ENCODE results near the gene FAM98A. TPM values are rescaled to one million over a fixed set of nuclear protein-coding genes. Genes with fewer than 3 reads are reported as not detected.

The FAM98A gene
- total RNA-seq, 2 experiments from 2014 or later, result 33.4 to 33.9 TPM

DNA sequence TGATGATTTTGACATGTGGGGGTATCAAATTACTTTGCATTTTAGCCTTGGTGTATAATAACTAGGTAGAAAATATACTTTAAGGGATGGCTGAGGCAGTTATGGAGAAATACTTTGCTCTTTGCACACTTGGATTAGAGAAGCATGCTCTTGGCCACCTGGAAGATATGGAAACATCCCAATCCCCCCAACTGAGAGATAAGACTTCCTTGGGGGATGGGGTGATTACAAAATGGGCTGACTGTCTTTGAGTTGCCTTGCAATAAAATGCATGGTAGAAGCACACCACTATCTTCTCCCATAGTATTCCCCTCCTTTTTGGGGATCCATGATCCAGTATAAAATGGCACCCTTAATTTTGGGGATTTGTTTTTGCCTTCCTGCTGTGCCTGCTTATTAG, 15.1 kb upstream of the FAM98A start:
- no peak overlapping the region for H3K27ac Mint-ChIP-seq
- no peaks in the 10 kb centered on the region for H3K27me3 Mint-ChIP-seq (ENCODE audit: low read depth)
- no peak overlapping the region for H3K4me3 Mint-ChIP-seq
- H3K36me3 Mint-ChIP-seq (ENCODE audit: low read depth), result no peaks in the 10 kb centered on the region
- H3K9me3 Mint-ChIP-seq (ENCODE audit: insufficient read depth), result peaks cover 30% of the 10 kb centered on the region
- no peaks in the 10 kb centered on the region for H3K4me1 Mint-ChIP-seq (ENCODE audit: low read depth)
- ChIA-PET CTCF (no interaction called here), POLR2A (no interaction called here)
- ATAC-seq (no peak), DNase-seq (no peak)

DNA sequence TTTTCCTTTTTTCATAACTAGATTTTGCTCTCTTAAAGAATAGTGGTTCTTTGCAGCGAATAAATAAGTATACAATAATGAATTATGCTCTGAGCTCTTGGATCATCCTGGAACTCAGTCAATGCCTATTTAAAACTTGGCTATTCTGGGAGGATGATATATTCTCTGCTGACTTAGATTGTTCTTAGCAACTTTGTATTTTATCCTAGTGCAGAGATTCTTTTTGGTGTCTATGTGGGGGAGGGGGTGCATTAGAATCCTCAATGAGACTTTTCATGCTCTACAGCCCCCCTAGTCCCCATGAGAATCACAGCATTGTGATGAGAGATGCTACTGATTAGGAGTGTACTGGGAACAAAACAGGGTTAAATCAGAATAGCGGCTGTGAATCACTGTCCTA, 8.8 kb upstream of the FAM98A start:
- DNase-seq (no peak), ATAC-seq (no peak)
- POLR2A ChIA-PET, result no interaction called here
- Mint-ChIP-seq H3K4me3 (no peak overlapping the region), H3K27me3 (ENCODE audit: low read depth) (no peaks in the 10 kb centered on the region), H3K4me1 (ENCODE audit: low read depth) (no peaks in the 10 kb centered on the region), H3K36me3 (ENCODE audit: low read depth) (no peaks in the 10 kb centered on the region), H3K27ac (no peak overlapping the region), H3K9me3 (ENCODE audit: insufficient read depth) (no peaks in the 10 kb centered on the region)
- CTCF ChIA-PET, result interaction anchor here (1.1 kb wide), 1 partner anchor 8 kb away, joined by 3 read pairs; no protein-coding TSS in a partner anchor

DNA sequence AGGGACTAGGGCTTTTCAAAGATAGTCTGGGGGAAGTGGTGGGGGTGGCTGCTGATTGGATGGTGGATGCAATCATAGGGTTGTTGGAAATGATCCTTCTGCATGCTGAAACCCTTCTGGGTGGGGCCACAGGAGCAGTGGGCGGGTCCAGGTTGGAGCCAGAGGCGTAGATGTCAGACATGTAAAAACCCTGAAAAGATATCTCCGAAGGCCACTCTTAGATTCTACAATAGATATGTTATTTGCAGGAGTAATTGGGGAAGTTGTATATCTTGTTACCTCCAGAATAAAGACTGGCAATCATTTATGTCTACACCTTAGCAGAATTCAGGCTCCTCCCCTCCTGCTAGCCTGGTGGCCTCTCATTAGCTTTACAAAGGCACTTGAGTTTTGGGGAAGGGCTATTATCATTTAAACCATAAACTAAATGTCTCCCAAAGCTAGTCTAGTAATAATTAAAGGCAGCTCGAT, 8.2 kb upstream of the FAM98A start:
- no peak for ATAC-seq
- Mint-ChIP-seq H3K4me3 (no peak overlapping the region), H3K27ac (no peak overlapping the region), H3K27me3 (ENCODE audit: low read depth) (no peaks in the 10 kb centered on the region), H3K36me3 (ENCODE audit: low read depth) (no peaks in the 10 kb centered on the region), H3K9me3 (ENCODE audit: insufficient read depth) (no peaks in the 10 kb centered on the region), H3K4me1 (ENCODE audit: low read depth) (no peaks in the 10 kb centered on the region)
- POLR2A ChIA-PET, result interaction anchor here (0.6 kb wide), 1 partner anchor 185 kb away, joined by 4 read pairs; no protein-coding TSS in a partner anchor
- CTCF ChIA-PET, result no interaction called here
- no peak for DNase-seq

DNA sequence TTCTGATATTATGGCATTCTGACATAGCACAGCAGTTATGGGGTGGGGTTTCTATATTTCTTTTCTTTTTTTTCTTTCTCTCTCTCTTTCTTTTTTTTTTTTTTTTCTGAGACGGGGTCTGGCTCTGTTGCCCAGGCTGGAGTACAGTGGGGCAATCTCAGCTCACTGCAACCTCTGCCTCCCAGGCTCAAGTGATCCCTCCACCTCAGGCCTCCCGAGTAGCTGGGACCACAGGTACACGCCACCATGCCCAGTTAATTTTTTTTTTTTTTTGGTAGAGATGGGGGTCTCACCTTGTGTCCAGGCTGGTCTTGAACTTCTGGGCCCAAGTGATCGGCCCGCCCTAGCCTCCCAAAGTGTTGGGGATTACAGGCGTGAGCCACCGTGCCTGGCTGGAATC, 7.5 kb upstream of the FAM98A start:
- Mint-ChIP-seq H3K9me3 (ENCODE audit: insufficient read depth) (no peaks in the 10 kb centered on the region), H3K4me3 (no peak overlapping the region), H3K36me3 (ENCODE audit: low read depth) (no peaks in the 10 kb centered on the region), H3K4me1 (ENCODE audit: low read depth) (no peaks in the 10 kb centered on the region), H3K27me3 (ENCODE audit: low read depth) (no peaks in the 10 kb centered on the region), H3K27ac (no peak overlapping the region)
- ChIA-PET CTCF (no interaction called here), POLR2A (interaction anchor here (0.6 kb wide), 1 partner anchor 184 kb away, joined by 4 read pairs; no protein-coding TSS in a partner anchor)
- DNase-seq (no peak), ATAC-seq (no peak)

DNA sequence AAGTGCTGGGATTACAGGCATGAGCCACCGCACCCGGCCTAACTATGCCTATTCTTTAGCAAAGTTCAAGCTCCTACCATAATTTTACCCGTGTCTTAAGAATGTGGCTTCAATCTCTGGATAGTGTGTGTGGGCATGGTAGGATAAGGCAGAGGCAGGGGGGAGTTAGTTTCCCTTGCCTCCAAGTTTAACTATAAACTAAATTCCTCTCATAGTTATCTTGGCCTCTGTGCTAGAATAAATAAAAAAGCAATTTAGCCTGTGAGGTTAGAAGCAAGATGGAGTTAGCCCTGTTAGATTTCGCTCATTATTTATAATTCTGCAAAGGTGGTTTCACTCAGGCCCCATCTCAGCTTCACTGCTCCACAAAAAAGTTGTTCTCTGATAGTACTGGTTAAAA, 7.0 kb upstream of the FAM98A start:
- no peaks in the 10 kb centered on the region for H3K9me3 Mint-ChIP-seq (ENCODE audit: insufficient read depth)
- DNase-seq (no peak), ATAC-seq (no peak)
- H3K27me3 Mint-ChIP-seq (ENCODE audit: low read depth), result no peaks in the 10 kb centered on the region
- ChIA-PET POLR2A (no interaction called here), CTCF (no interaction called here)
- no peak overlapping the region for H3K4me3 Mint-ChIP-seq
- no peaks in the 10 kb centered on the region for H3K4me1 Mint-ChIP-seq (ENCODE audit: low read depth)
- no peaks in the 10 kb centered on the region for H3K36me3 Mint-ChIP-seq (ENCODE audit: low read depth)
- no peak overlapping the region for H3K27ac Mint-ChIP-seq

DNA sequence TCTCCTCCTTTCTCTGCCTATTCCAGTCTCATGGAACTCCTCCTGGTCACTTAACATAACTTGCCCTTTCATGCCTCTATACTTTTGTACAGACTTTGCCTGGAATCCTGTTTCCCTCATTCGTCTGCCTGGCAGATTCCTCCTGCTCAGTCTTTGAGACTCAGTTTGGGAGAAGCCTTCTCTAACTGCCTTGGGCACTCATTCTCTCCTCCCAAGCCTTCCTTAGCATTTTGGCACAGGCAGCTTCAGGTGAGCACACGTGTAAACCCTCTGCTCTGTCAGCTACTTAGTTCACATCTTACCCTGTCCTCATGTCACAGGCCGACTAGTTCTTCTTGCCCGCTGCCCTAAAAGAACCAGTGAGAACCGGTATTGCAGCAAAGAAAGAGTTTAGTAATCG, 6.0 kb upstream of the FAM98A start:
- Mint-ChIP-seq H3K4me1 (ENCODE audit: low read depth) (peaks cover under 1% of the 10 kb centered on the region), H3K9me3 (ENCODE audit: insufficient read depth) (no peaks in the 10 kb centered on the region), H3K27me3 (ENCODE audit: low read depth) (no peaks in the 10 kb centered on the region), H3K27ac (no peak overlapping the region), H3K36me3 (ENCODE audit: low read depth) (no peaks in the 10 kb centered on the region), H3K4me3 (no peak overlapping the region)
- POLR2A ChIA-PET, result no interaction called here
- DNase-seq (no peak), ATAC-seq (no peak)
- CTCF ChIA-PET, result interaction anchor here (1.1 kb wide), 1 partner anchor 22 kb away, joined by 3 read pairs; no protein-coding TSS in a partner anchor

DNA sequence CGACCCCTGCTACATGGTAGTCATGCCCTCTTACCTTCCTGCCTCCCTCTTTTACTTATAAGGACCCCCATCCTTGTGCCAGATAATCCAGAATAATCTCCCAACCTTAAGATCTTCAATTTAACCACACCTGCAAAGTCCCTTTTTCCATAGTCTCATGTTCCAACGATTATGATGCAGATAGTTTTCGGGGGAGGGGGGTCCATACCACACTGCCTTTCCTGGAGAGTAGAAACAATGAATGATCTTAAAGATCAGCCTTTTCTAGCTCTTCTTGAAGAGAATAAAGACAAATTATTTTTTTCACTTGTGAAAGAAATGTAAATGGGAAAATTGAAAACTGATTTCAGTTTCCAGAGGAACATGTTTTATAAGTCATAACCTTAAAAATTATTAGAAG, 4.3 kb upstream of the FAM98A start:
- H3K27ac Mint-ChIP-seq, result no peak overlapping the region
- DNase-seq, result no peak
- H3K9me3 Mint-ChIP-seq (ENCODE audit: insufficient read depth), result no peaks in the 10 kb centered on the region
- no peak for ATAC-seq
- CTCF ChIA-PET, result no interaction called here
- H3K4me3 Mint-ChIP-seq, result no peak overlapping the region
- POLR2A ChIA-PET, result no interaction called here
- peaks cover 2% of the 10 kb centered on the region for H3K36me3 Mint-ChIP-seq (ENCODE audit: low read depth)
- peaks cover 8% of the 10 kb centered on the region for H3K4me1 Mint-ChIP-seq (ENCODE audit: low read depth)
- no peaks in the 10 kb centered on the region for H3K27me3 Mint-ChIP-seq (ENCODE audit: low read depth)

DNA sequence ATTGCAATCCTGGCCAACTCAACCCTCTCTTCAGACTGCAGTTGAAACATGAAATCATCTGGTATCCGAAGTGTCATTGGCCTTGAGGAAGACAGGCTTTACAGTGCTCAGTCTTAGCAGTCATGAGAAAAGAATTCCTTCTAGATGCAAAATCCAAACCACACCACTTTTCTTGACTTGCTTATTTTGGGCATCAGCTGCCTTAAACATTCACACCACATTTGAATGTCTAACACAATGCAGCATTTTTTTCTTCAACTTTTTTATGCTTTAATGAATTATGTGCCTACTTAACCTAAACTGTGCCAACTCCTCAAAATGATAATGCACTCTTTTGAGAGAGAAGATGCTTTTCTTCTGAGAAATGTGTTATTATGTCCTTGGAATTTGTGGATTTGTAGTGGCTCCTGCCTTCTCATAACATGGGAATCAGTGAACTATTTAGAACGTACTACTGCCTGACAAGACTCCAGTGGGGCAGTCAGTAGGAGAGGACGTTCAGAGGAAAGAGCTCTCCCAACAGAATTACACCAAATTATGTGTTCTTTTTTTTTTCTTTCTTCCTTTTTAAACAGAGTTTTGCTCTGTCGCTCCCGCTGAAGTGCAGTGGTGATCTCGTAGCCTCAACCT, 3.2 kb upstream of the FAM98A start:
- H3K4me3 Mint-ChIP-seq, result no peak overlapping the region
- H3K4me1 Mint-ChIP-seq (ENCODE audit: low read depth), result peaks cover 14% of the 10 kb centered on the region
- no peak for DNase-seq
- no peak overlapping the region for H3K27ac Mint-ChIP-seq
- ATAC-seq, result no peak
- no peaks in the 10 kb centered on the region for H3K27me3 Mint-ChIP-seq (ENCODE audit: low read depth)
- ChIA-PET CTCF (no interaction called here), POLR2A (no interaction called here)
- H3K9me3 Mint-ChIP-seq (ENCODE audit: insufficient read depth), result no peaks in the 10 kb centered on the region
- H3K36me3 Mint-ChIP-seq (ENCODE audit: low read depth), result peaks cover 2% of the 10 kb centered on the region

DNA sequence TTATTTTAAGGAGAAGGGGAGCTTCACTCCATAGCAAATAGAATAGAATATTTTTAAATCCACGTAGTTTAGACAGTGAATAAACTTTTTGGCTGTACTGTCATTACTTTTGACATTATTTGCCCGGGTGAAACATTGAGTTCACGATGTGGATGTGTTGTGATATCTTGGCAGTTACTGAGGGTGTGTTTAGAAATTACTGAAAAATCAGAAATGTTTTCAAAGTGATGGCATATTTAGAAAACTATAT, 769 bp upstream of the FAM98A start:
- Mint-ChIP-seq H3K36me3 (ENCODE audit: low read depth) (peaks cover 7% of the 10 kb centered on the region), H3K9me3 (ENCODE audit: insufficient read depth) (no peaks in the 10 kb centered on the region), H3K4me3 (peak overlapping the region; percentile 98), H3K27ac (peak overlapping the region; percentile 96), H3K4me1 (ENCODE audit: low read depth) (peaks cover 22% of the 10 kb centered on the region), H3K27me3 (ENCODE audit: low read depth) (no peaks in the 10 kb centered on the region)
- ATAC-seq (no peak), DNase-seq (no peak)
- CTCF ChIA-PET, result interaction anchor here (0.8 to 3.8 kb wide), 5 partner anchors 8 to 124 kb away, joined by 3 to 26 read pairs (median 5); no protein-coding TSS in a partner anchor
- POLR2A ChIA-PET, result interaction anchor here (0.6 to 2.1 kb wide), 3 partner anchors 39 to 380 kb away, joined by 3 to 27 read pairs (median 5); partner anchors contain the start of gene RASGRP3

DNA sequence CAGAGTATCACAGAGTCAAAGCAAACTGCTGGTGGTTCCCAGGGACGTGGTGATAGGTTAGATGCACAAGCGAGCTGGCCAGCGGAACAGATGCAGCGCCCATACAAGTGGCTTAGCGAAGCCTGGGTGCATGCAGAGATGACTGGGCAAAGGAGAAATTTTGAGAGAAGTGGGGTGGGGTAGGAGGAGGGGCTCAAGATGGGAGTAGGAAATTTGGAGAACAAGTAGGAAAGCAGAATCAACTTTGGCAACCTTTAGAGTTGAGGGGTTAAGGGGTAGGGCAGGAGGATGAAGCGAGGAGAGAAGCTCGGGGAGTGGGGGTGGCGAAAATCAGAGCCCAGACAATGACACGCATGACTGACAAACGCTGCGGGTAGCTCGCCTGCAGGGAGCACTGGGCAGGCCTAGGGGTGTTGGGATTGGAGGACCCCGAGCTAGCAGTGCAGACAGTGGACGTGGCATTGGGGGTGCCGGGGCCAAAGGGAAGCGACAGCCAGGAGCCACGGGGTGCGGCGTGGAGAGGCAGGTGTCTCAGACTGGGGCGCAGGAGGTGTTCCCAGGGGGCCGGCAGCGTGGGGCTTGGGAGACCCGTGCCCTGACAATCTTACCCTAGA, 431 bp downstream of the FAM98A start:
- POLR2A ChIA-PET, result interaction anchor here (1.0 to 2.1 kb wide), 3 partner anchors 12 to 122 kb away, joined by 3 to 27 read pairs (median 3); partner anchors contain the start of gene RASGRP3
- DNase-seq, result peak; percentile 58
- H3K4me1 Mint-ChIP-seq (ENCODE audit: low read depth), result peaks cover 22% of the 10 kb centered on the region
- H3K9me3 Mint-ChIP-seq (ENCODE audit: insufficient read depth), result no peaks in the 10 kb centered on the region
- no peaks in the 10 kb centered on the region for H3K27me3 Mint-ChIP-seq (ENCODE audit: low read depth)
- peak; percentile 65 for ATAC-seq
- CTCF ChIA-PET, result interaction anchor here (1.0 to 3.8 kb wide), 6 partner anchors 12 to 203 kb away, joined by 3 to 26 read pairs (median 8); no protein-coding TSS in a partner anchor
- peaks cover 13% of the 10 kb centered on the region for H3K36me3 Mint-ChIP-seq (ENCODE audit: low read depth)
- peak overlapping the region; percentile 96 for H3K27ac Mint-ChIP-seq
- H3K4me3 Mint-ChIP-seq, result peak overlapping the region; percentile 98

DNA sequence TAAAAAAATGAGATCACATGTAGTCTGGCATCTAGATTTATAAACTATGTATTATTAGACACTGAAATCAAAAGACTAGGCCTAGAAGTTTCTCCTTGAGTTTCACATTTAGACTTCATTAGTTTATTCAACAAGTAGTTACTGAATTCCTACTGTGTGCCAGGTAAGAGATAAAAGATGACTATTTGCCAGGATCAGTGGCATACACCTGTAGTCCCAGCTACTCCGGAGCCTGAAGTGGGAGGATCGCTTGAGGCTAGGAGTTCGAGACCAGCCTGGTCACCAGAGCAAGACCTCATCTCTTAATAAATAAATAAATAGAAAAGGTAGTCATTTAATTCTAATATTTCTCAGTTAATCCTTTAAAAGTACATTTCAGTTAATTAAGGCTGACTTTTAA, 2.1 kb downstream of the FAM98A start:
- ChIA-PET POLR2A (no interaction called here), CTCF (interaction anchor here (3.8 kb wide), 1 partner anchor 14 kb away, joined by 26 read pairs; no protein-coding TSS in a partner anchor)
- Mint-ChIP-seq H3K36me3 (ENCODE audit: low read depth) (peaks cover 23% of the 10 kb centered on the region), H3K27me3 (ENCODE audit: low read depth) (no peaks in the 10 kb centered on the region), H3K27ac (no peak overlapping the region), H3K9me3 (ENCODE audit: insufficient read depth) (no peaks in the 10 kb centered on the region), H3K4me1 (ENCODE audit: low read depth) (peaks cover 22% of the 10 kb centered on the region), H3K4me3 (peak overlapping the region; percentile 7)
- ATAC-seq, result no peak
- DNase-seq, result no peak

DNA sequence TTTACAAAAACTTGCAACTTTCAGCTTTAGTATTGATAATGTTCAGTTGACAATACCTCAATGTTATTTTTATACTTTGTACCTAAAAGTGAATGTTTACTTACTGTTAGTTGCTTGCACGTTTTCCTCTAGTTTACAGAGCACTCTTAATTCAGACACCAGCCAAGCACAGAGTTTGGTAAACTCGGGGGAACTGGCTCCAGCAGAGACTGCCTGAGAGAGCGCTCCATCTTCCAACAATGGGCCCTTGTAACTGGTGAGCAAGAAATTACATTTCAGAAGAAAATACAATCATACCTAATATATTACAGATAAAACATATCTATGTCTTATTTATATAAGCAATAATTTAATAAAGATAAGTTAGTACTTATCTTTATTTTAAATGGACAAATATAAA, 3.7 kb downstream of the FAM98A start:
- no peaks in the 10 kb centered on the region for H3K27me3 Mint-ChIP-seq (ENCODE audit: low read depth)
- DNase-seq (no peak), ATAC-seq (no peak)
- peaks cover 29% of the 10 kb centered on the region for H3K36me3 Mint-ChIP-seq (ENCODE audit: low read depth)
- no peak overlapping the region for H3K4me3 Mint-ChIP-seq
- H3K9me3 Mint-ChIP-seq (ENCODE audit: insufficient read depth), result no peaks in the 10 kb centered on the region
- CTCF ChIA-PET, result interaction anchor here (0.9 to 2.1 kb wide), 2 partner anchors 12 to 120 kb away, joined by 4 to 14 read pairs; no protein-coding TSS in a partner anchor
- no peak overlapping the region for H3K27ac Mint-ChIP-seq
- POLR2A ChIA-PET, result no interaction called here
- H3K4me1 Mint-ChIP-seq (ENCODE audit: low read depth), result peaks cover 22% of the 10 kb centered on the region

All from activated CD8-positive, alpha-beta T cell treated with anti-CD3 and anti-CD28 coated beads, Interleukin-2, amount 10 ng/mL, durations not matched to agents 7 days and 5 days (primary cell).